GM19023 (cell line): ENCODE measurements around the gene TNS2.
"Not testable (repeated sequence)": the region's sequence is repeated elsewhere in the genome, so short reads cannot be mapped to it uniquely, and the experiment has no call there.

Experiments used
- ATAC-seq: cut with Tn5 transposase; IDR thresholded peaks from one replicate; pipeline ENCODE4 v1.9.1; 2021; ENCODE audit warnings: mild to moderate bottlenecking, moderate library complexity; ENCODE audit not compliant: unreplicated experiment

TNS2 gene

DNA sequence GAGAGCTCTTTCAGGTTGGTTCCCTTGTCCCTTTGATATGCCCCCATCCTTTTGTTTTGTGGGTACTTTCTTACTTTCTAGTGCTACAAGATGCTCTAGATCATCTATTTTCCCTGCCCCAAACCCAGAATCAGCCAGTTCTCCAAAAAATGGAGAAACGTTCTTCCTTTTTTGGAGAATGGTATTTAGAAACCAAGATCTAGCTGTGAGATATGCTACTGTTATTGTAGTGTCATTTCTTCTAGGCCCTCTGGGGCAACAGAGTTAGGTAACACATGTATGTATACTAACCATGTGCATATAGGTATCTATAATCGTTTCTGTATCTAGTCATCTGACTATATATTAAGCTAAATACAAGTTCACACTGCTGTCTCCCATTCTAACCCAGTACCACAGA lies 40.7 kb downstream of the TNS2 start:
- ATAC-seq, result no peak

DNA sequence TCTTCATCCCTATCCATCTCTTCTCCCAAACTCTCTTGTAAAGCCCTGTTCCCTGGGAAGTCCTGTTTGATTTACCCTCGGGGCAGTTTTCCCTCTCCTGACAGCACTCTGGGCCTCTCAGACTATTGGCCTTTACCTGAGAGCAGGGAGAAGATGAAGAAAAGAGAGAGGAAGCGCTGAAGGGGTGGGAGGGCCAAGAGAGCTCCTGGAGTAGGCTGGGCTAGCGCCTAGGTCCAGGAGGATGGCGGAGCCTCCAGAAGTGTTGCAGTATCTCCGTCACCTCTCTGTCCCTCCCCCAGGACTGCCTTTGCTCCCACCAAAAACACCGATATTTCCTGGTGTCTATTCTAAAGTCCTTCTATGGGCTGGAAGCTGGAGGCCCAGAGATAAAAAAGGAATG lies 41.9 kb downstream of the TNS2 start:
- no peak for ATAC-seq

DNA sequence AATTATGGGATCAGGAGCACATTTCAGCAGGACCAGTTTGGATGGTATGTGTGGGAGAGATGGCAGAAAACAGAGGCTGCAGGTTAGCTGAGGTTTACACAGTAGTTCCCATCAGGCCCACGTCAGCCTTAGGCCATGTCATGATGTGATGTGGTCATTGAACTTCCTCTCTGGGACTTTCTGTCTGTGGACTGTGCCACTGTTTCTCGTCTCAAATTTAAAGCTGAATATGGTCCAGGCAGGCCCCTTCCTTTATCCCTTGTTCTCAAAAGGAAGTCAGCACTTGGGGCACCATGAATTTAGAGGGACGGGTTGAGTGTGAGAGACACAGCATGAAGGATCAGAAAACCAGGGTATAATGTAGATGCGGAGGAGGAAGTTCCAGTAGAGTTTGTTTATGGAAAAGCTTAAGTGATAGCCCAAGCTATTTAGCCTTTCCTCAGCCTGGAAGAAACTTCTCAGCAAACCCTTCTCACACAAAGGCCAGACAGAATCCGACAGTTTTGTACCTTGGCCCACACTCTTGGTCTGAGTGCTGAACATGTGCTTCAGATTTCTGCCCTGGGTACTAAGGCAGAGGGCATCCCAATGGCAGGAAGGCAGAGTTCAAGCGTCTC lies 44.0 kb downstream of the TNS2 start:
- ATAC-seq, result no peak

DNA sequence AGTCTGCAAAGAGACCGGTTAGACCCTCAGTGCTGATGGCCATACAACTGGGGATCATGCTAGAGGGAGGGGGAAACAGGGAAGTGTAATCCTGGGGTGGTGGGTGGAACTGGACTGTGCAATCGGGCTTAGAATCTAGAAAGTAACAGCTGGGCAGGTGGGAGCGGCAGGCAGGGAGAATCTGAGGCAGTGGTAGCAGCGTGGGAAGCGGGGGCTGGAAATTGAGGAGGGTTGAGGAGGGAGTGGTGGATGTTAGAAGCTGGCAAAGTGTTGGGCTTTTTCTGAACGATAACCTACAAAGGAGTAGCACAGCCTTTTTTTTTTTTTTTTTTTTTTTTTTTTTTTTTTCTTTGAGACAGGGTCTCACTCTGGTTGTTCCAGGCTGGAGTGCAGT lies 44.5 kb downstream of the TNS2 start:
- ATAC-seq, result no peak

DNA sequence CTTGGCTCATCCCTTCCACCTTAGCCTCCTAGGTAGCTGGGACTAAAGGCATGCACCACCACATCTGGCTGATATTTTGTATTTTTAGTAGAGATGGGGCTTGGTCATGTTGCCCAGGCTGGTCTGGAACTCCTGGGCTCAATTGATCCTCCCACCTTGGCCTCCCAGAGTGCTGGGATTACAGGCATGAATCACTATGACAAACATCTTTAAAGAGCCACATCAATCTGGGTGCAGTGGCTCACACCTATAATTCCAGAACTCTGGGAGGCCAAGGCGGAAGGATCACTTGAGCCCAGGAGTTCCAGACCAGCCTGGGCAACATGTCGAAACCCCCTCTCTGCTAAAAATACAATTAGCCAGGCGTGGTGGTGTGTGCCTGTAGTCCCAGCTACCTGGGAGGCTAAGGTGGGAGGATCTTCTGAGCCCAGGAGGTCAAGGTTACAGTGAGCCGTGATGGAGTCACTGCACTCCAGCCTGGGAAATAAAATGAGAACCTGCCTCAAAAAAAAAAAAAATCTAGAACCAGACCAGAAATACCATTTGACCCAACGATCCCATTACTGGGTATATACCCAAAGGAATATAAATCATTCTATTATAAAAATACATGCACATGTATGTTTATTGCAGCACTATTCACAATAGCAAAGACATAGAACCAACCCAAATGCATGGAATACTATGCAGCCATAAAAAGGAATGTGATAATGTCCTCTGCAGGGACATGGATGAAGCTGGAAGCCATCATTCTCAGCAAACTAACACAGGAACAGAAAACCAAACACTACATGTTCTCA lies 45.1 kb downstream of the TNS2 start:
- ATAC-seq, result not testable (repeated sequence)

DNA sequence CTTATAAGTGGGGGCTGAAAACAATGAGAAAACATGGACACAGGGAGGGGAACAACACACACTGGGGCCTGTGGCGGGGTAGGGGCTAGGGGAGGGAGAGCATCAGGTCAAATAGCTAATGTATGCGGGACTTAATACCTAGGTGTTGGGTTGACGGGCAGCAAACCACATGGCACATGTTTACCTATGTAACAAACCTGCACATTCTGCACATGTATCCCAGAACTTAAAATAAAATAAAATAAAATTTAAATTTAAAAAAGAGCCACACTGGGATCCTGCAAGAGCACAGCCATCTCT lies 45.7 kb downstream of the TNS2 start:
- not testable (repeated sequence) for ATAC-seq

DNA sequence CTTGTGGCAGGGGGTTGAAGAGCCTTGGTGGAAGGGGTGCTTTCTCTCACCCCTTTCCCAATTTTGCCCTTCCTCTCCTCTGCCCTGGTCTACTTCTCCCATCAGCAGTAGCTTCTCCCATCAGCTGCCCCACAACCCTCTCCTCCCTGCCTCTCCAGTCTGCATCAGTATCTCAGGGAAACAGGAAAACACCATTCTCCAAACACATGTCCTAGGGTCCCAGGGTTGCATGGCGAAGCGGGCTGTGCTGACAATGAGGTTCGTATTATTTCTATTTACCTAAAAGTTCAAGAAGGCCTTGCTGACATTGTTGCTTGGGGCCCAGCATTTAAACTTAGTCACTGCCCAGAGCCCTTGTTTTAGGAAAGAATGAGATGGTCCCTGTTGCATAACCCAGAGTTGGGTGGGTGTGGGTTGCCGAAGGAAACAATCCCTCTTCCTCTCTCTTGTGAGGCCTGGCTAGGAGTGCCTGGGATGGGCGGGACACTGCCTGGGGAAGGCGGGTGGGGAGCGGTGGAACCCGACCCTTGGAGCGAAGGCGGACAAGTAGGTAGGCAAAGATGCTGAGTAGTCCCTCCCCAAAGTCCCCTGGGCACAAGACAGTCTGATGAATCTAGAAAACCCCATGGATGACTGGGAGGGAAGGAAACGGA lies 46.4 kb downstream of the TNS2 start:
- ATAC-seq, result no peak

DNA sequence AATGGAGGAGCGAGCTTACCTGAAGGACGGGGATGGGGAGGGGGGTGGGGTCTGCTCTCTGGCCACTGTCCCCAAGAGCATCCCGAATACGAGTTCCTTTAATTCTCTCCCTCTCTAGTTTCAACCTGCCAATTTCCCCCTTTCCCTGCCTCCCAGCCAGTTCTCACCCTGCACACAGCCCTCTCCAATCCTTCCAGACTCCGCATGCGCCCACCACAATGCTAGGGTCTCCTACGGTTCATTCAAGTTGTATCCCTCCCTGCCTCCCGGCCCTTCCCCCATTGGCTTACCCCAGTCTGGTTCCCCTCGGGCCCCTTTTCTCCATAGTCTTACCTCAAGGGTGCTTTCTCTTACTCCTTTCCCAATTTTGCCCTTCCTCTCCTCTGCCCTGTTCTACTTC lies 46.9 kb downstream of the TNS2 start:
- ATAC-seq, result no peak

DNA sequence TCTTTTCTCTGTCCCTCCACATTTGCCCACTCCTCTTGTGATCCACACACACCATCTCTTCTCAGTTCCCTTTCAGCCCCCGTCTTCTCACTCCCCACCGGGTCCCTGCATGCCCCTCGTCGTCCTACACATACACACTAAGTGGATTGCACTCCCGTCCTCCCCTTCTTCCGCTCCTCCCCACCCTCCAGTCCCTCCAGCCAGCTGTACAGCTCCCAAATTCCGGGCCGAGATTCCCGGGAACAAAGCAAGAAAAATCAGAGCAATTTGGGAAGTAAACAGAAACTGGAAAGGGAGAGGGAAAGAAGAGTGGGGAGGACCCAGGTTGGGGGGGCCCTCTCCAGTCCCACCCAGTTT lies 47.3 kb downstream of the TNS2 start:
- no peak for ATAC-seq

DNA sequence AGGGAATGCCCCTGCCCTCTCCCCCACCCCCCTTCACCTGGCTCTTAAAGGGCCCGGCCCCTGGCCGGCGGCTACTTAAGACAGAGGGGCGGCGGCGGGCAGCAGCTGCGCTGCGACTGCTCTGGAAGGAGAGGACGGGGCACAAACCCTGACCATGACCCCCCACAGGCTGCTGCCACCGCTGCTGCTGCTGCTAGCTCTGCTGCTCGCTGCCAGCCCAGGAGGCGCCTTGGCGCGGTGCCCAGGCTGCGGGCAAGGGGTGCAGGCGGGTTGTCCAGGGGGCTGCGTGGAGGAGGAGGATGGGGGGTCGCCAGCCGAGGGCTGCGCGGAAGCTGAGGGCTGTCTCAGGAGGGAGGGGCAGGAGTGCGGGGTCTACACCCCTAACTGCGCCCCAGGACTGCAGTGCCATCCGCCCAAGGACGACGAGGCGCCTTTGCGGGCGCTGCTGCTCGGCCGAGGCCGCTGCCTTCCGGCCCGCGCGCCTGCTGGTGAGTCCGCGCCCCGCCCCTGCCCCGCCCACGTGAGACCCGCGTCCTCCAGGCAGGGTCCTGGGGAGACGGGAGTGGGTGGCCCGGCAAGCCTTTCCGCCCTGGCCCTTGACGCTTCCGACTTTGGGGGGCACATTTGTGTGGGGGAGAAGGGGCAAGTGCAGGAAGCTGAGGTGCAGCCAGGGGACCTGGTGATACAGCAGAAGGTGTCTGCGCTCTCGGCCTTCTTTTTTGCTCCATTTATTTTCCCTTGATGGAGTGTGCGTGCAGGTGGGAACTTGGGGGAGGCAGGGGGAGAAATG lies 47.9 kb downstream of the TNS2 start, which contains the start of gene IGFBP6:
TSS of gene IGFBP6 (plus strand) at position 104 of the 790 bp plus-strand sequence. CDS start at position 155, 51 bp downstream.
- peak; percentile 61 for ATAC-seq

DNA sequence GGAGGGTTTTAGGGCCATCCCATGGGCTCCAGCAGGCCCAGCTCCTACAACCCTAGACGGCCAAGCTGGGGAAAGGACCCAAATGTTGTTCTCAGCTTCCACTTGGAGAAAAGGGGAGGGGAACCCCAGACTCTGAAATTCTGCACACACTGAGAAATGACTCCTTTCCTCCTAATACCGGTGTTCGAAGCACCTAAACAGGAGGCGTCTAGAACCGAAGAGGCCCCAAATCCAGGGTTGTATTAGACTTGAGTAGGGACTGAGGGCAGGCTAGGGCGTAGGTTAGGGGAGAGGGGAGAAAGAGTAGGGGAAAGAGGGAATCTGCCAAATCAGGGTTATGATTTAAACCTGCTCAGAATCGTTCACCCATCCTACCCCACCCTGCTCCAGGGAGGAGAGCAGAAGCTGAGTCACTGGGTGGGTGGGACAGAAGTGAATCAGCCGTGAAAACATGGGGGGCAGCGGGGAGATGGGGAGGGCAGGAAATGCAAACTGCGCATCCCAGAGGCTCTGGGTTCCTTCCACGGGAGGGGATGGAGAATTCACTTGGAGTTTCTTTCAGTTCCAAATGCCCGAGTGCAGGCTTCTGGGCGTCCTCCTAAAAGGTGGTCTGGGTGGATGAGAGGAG lies 48.6 kb downstream of the TNS2 start:
- no peak for ATAC-seq

DNA sequence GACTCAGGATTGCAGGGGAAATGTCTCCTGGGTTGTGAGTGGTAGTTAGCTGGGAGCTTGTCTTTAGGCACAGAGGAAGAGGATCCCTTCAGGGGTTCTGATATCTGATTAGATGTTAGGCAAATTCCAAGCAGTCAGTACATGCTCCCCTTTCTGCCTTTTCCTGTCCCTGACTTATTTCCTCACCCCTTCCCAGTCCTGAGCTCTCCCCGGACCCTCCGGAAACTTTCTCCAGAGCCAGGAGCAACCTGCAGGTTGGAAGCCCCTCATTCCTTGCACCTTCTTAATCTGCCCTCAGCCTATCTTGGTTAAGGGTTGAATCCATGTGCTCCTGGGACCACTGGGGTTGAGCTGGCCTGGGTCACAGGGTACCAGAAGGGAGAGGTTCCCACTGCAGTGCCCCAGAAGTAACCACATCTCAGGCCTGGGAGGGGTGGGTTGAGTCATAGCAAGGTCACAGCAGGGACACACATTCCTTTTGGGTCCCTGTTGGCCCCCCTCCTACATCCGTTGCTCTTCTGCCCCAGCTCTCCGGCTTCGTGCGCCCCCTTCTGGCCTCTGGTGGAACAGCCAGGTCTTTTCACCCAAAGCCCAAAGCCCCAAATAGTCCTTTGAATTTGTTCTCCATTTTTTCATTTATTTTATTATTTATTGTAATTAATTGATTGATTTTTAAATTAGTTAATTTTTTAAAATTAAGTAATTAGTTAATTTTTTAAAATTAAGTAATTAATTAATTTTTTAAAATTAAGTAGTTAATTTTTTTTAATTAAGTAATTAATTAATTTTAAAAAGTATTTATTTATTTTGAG lies 49.4 kb downstream of the TNS2 start:
- no peak for ATAC-seq

DNA sequence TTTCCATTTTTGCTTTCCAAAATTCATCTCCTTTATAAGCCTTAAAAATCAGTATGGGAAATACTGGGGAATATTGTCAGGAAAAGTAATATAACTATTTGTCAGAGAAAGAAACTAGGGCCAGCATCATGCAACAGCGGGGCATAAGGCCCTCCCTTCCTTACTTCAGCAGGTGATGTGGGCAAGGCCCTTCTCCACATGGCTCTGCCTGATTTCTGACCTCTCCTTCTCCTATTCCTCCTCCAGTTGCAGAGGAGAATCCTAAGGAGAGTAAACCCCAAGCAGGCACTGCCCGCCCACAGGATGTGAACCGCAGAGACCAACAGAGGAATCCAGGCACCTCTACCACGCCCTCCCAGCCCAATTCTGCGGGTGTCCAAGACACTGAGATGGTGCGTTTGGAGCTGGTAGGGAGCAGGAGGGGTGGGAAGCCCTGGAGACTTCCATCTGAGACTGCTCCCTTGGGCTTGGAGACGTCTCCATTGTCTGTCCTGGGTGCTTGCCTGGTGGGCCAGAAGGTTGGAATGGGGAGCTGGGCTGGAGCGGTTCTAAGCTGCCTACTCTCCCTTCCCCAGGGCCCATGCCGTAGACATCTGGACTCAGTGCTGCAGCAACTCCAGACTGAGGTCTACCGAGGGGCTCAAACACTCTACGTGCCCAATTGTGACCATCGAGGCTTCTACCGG lies 50.7 kb downstream of the TNS2 start:
- ATAC-seq, result no peak

DNA sequence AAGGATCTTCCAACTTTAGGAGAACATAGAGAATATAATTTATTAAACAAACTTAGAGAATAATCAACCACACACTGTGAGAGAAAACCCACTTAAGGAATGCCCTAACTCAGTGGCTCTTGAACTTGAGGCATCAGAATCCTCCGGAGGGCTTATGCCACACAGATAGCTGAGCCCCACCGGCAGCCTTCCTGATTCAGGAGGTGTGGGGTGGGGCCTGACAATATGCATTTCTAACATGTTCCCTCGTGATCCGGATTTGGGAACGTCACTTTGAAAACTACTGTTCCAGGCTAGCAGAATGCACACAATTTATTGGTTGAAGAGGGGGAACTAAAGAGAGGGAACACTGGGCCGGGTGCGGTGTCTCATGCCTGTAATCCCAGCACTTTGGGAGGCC lies 51.4 kb downstream of the TNS2 start:
- no peak for ATAC-seq

DNA sequence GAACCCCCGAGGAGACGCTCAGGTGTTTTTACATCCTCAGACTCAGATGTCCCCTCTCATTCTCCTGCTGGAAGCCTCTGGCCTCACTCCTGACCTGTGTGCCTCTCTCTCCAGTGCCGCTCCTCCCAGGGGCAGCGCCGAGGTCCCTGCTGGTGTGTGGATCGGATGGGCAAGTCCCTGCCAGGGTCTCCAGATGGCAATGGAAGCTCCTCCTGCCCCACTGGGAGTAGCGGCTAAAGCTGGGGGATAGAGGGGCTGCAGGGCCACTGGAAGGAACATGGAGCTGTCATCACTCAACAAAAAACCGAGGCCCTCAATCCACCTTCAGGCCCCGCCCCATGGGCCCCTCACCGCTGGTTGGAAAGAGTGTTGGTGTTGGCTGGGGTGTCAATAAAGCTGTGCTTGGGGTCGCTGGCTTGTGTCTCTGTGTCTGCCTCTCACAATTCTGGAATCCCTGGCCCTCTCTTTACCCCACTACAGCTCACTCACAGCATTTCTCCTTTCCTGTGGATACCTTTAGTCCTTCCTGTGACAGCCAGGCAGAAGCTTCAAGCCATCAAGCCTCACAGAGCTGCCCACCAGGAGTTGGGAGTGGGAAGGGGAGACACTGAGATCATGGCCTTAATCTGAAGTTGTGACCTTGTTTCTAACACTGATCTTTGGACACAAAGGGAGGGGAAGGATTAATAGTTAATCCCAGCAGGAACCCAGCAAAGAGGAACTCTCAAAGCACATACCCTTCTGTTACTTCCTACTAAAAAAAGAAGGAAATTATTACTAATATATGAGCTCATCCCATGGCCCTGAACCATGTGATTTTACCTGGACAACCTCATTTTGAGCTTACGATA lies 52.3 kb downstream of the TNS2 start:
- no peak for ATAC-seq

DNA sequence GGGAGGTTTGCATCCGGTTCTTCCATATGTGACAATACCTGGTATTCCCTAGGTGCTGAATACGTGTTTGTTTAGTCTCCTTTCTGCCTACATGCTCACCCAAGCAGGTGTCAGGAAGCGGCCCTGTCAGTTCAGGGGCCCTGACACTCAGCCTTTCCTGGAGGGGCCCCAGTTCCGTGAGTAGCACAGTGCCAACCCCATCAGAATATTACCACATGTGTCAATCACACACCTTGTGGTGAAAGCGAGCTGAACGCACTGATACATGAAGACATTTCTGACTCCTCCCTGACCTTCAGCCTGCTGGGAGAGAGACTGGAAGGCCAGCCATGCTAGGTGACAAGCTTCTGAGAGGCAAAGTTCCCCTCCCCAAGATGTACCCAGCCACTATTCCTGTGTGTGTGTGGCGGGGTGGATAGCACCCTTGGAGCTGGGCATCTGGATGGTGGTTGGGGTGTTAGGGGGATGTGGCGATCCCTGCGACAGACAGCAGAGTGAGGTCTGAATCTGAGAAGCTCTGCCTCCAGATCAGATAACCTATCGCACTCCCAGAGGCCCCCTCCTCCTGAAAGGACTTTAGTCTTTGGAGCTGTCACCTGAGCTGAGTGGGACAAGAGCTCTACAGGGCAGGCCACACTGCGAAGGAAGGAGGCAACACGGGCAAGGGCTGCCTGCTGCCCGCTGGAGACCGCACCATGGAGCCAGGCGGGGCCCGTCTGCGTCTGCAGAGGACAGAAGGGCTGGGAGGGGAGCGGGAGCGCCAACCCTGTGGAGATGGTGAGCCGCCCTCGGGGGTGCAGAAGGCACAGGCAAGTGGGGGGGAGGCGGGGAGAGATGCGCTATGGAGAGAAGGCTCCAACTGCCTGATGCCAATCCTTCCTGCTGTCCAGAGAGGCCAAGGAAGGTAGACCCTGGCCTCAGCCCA lies 53.3 kb downstream of the TNS2 start, which contains the start of gene SOAT2:
TSS of gene SOAT2 (plus strand) at position 604 of the 925 bp plus-strand sequence. CDS start at position 696, 92 bp downstream.
- no peak for ATAC-seq

DNA sequence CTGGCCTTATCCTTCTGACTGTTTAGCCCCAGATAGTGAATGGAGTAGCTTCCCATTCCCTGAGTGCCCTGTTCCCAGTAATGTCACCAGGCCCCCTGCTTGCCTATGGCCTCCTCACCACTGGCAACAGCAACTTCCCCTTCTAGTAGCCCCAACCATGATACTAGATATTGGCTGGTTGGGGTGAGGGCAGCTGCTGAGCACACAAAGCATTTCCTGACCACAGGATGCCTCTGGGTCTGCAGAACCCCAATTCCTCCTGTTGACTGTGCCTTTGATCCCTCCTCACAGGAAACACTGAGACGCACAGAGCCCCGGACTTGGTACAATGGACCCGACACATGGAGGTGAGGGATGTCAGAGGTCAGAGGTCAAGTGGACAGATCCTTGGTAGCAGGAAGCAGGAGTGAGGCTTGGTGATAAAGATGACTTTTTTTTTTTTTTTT lies 54.0 kb downstream of the TNS2 start:
- ATAC-seq, result no peak
